Stomach (tissue), 4 donors: ENCODE results near the gene COL9A1.

ENCODE experiments used
- EP300 ChIP-seq: sonication (generic); formaldehyde crosslinking; IDR thresholded peaks from one replicate; pipeline ENCODE4 v1.6.1; 2017; ENCODE audit warnings: antibody characterized with exemption
- POLR2A ChIP-seq, 4 donors: fragments of 450-650 bp; IDR thresholded peaks; one replicate each; pipeline ENCODE4 v1.6.1; 2016; ENCODE audit warnings: antibody characterized with exemption in 4 of 4, control low read depth in 2 of 4, mild to moderate bottlenecking in 1 of 4, moderate library complexity in 1 of 4
- POLR2AphosphoS5 ChIP-seq, 3 donors: sonication (generic); formaldehyde crosslinking; IDR thresholded peaks; one replicate each; pipeline ENCODE4 v1.6.1; 2016; ENCODE audit warnings: antibody characterized with exemption in 3 of 3
- TF ChIP-seq, protein P1 (sequence below), 7 experiments: fragments of 450-650 bp in 4 of 7; fragments of 200-600 bp in 3 of 7; sonication (generic) in 3 of 7; IDR thresholded peaks; one replicate each; pipeline ENCODE4 v1.5.1; 2016 to 2019; ENCODE audit warnings: antibody characterized with exemption in 7 of 7, control low read depth in 2 of 7, mild to moderate bottlenecking in 1 of 7

DNA sequence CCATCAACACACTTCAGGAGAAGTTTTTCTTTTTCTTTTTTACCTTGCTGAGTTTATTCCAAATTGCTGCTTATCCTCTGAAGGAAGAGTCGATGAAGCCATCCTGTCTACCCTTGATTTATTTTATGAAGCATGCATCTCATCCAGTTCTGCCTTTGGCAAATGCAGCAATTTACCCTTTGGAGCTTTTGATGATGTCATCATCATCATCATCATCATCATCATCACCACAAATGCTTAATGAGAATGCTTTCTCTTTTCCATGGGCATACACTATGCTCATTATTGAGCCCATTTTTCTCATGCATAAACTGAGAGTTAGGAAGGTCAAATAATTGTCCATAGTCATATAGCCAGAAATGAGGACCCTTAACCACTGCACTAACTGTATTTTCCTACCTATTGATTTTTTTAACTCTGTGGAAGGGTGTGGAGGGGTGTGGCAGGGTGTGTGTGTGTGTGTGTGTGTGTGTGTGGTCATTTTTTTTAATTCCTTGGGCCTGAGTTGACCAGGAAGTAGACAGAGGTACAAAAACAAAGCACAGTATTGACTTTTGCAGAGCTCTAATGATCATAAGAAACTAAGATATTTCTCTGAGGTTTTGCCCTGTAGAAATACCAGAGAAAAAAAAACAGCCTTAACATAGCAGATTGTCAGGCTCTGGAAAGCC lies 82.8 kb downstream of the COL9A1 start:
- TF ChIP-seq, protein P1, sequence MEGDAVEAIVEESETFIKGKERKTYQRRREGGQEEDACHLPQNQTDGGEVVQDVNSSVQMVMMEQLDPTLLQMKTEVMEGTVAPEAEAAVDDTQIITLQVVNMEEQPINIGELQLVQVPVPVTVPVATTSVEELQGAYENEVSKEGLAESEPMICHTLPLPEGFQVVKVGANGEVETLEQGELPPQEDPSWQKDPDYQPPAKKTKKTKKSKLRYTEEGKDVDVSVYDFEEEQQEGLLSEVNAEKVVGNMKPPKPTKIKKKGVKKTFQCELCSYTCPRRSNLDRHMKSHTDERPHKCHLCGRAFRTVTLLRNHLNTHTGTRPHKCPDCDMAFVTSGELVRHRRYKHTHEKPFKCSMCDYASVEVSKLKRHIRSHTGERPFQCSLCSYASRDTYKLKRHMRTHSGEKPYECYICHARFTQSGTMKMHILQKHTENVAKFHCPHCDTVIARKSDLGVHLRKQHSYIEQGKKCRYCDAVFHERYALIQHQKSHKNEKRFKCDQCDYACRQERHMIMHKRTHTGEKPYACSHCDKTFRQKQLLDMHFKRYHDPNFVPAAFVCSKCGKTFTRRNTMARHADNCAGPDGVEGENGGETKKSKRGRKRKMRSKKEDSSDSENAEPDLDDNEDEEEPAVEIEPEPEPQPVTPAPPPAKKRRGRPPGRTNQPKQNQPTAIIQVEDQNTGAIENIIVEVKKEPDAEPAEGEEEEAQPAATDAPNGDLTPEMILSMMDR (IDR thresholded peaks at IDR 0.05) = no peak
- TF ChIP-seq POLR2AphosphoS5 (IDR thresholded peaks at IDR 0.05) = no peak
- no peak for TF ChIP-seq POLR2A (IDR thresholded peaks at IDR 0.05)
- TF ChIP-seq EP300 = no peak
